GM12875 (cell line): ENCODE results near the gene MAP4K2.

Experiments
- H3K4me3 ChIP-seq: one replicate; pipeline ENCODE4 v1.5.1; 2011; ENCODE audit warnings: low read depth, low read length, control low read depth
- TF ChIP-seq, protein P1 (sequence below): IDR thresholded peaks from 2 replicates; pipeline ENCODE4 v1.5.1; 2011; ENCODE audit warnings: low read depth, mild to moderate bottlenecking, control low read depth, inconsistent platforms, low read length, moderate library complexity, borderline replicate concordance; ENCODE audit not compliant: insufficient read depth

MAP4K2 gene

DNA sequence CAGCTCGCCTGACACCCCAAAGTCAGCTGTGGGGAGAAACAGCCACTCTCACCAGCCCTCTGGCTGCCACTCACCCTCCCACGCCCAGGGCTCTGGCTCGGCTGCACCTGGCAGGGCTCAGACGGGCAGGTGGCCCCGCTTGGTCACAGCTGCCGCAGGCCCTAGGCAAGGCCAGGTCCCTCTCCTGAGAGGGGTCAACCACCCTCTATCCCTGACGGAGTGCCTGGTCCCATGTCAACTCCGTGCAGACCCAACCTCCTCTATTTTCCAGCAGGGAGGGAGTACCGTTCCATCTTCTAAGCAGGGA is 1.9 kb downstream of the MAP4K2 start:
- peak overlapping the region; percentile 26 for H3K4me3 ChIP-seq
- TF ChIP-seq, protein P1, sequence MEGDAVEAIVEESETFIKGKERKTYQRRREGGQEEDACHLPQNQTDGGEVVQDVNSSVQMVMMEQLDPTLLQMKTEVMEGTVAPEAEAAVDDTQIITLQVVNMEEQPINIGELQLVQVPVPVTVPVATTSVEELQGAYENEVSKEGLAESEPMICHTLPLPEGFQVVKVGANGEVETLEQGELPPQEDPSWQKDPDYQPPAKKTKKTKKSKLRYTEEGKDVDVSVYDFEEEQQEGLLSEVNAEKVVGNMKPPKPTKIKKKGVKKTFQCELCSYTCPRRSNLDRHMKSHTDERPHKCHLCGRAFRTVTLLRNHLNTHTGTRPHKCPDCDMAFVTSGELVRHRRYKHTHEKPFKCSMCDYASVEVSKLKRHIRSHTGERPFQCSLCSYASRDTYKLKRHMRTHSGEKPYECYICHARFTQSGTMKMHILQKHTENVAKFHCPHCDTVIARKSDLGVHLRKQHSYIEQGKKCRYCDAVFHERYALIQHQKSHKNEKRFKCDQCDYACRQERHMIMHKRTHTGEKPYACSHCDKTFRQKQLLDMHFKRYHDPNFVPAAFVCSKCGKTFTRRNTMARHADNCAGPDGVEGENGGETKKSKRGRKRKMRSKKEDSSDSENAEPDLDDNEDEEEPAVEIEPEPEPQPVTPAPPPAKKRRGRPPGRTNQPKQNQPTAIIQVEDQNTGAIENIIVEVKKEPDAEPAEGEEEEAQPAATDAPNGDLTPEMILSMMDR: no peak

DNA sequence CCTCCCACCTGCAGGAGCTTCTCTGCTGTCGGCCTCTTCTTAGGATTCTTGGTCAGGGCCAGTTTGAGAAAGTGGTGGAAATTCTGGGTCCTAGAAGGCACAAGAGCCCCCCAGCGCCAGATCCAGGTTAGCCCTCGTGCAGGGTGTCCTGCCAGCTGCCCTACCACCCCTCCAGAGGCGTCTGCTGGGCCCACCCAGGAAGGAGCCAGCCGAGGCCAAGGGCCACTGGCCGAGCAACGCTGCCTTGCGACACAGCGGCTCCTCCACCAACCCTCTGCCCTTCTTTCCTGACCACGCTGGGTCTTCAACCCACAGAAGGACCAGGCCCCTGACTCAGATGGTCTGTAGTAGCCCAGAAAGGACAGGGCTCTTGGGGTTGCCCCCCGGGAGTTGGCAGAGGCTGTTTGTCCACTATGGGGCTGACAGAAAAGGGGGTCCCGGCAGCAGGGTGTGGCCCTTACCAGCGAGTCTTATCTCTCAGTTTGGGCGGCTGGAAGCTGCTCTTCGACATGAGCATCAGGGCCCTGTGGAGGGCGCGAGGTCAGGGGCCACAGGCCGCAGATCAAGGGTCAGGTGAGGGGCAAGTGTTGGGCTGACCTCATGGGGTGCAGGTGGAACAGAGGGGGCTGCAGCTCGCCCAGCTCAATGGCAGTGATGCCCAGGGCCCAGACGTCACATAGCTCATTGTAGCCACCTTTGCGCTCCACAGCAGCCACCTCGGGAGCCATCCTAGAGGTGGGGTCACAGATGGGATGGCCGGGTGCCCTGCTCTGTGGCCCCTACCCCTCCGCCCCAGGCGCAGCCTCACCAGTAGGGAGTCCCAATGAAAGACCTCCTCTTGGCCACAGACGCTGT is 2.5 kb downstream of the MAP4K2 start:
- H3K4me3 ChIP-seq: peak overlapping the region; percentile 26
- TF ChIP-seq, protein P1: no peak

DNA sequence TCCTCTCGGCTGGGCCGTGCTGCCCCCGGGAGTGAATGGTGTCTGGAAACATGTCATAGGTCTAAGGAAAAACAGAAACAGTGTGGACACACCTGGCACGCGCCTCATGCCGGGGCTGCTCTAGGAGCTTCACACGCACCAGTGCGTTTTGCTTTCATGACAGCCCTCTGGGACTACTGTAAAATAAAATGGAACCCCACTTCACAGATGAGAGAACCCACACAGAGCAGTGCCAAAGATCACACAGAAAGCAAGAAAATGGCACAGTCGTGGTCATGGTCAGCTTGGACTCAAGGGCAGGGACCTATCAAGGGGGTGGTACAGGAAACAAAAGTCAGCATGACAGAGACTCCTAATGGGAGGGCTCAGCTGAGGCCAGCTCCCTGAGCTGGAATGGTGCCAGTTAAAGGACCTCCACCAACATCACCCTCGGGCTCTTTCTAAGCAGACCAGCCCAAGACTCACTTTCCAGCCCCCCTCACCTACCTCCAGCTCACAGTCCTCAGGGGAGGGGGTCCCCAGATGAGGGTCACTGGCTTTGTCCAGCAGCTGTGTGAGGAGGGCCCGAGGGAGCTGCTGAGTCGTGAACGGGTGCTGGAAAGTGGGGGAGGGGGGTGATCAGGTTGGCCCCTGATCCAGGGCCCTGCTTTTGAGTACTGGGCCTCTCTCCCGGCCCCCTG is 3.3 kb downstream of the MAP4K2 start:
- H3K4me3 ChIP-seq: no peak overlapping the region

DNA sequence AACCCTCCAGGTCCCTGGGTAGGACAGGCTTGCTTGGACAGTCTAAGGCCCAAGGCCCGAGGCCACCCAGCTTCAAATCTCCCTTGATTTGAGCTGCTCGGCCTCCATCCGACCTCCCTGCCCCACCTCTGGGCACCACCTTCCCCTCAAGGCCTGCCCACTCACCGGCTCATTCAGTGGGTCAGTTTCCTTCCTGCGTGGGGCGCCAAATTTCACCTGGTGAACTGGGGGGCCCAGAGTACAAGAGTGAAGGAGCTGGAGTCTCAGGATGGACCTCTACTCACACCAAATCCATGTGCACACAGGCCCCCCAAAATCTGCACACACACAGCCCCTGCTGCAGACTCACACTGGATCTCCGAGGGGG is 3.8 kb downstream of the MAP4K2 start:
- TF ChIP-seq, protein P1: no peak
- no peak overlapping the region for H3K4me3 ChIP-seq

More for the DNA sequence above, 3.3 kb downstream of the MAP4K2 start:
- TF ChIP-seq, protein P1: no peak

DNA sequence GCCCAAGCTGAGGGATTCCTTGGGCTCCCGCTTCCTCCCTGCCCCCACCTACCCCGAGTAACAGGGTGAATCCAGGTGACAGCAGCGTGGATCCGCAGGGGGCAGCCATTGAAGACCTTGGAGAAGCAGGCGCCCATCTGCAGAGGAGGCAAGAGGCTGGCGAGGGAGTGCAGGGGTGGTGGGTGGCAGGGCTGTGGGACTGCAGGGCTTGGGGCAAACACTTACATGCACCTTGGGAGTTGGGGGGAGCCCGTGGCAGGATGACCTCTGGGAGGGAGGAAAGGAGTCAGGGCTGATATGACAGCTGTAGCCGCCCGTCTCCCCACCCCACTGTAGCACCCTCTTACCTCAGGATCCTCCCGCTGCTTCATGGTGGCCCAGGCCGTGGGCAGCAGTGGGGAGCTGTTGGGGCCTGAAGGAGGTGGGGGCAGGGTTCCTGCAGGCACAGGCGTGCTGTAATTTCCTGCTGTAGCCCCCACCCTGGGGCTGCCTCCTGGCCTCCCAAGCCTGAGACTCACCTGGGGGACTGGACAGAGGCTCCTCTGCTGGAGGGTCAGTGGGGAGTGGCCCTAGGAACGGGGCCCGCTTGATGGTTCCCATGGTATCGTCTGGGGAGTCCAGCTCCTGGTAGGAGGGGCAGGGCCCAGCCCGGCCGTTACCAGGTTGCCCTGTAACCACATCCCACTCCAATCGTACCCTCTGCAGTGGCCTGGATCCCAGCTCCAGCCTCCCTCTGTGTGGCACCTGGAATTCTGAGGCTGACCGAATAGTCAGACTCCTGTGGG is 6.1 kb downstream of the MAP4K2 start:
- TF ChIP-seq, protein P1: no peak
- H3K4me3 ChIP-seq: no peak overlapping the region

DNA sequence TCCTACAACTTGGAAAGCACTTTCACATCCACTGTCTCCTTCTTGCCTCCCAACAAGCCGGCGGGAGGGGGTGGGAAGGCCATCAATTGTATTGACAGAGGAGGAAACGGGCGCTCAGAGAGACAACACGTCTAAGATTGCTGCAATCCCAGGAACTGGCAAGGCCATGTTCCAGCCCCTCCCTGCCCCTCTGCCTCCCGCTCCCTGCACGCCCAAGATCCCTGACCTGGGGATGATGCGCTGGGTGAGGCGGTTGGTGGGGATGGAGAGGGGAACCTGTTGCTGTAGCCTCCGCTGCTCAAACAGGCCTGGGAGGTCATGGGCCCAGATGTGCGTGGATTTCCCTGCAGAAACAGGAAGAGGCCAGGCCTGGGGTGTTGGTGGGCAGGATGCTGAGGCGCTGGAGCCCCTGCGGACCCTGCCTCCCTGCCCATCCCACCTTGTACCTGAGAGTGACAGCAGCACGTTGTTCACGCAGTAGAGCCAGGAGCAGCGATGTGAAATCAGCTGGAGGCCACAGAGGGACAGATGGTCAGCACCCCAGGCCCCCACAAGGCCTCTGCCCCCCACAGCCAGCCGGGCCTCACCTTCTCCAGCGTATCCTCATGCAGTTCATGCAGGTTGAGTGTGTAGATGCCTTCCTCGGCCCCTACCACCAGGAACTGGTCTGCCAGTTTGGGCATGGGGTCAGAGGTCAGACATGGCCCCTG is 6.8 kb downstream of the MAP4K2 start:
- H3K4me3 ChIP-seq: no peak overlapping the region
- TF ChIP-seq, protein P1: no peak
